Endodermal cell (in vitro differentiated cells): ENCODE measurements around the gene ATRN. TPM values are rescaled to one million over a fixed set of nuclear protein-coding genes. Genes with fewer than 3 reads are reported as not detected.

ENCODE experiments used
- DNase-seq: peaks from one replicate; pipeline ENCODE4 v3.0.0-alpha.2; 2017
- H3K27ac ChIP-seq: 2 replicates; pipeline ENCODE4 v1.5.1; 2013; ENCODE audit warnings: mild to moderate bottlenecking, low read depth, low read length, moderate library complexity
- H3K27me3 ChIP-seq: 2 replicates; pipeline ENCODE4 v1.6.1; 2013; ENCODE audit warnings: mild to moderate bottlenecking, low read length, moderate library complexity; ENCODE audit not compliant: insufficient read depth, control insufficient read depth, poor library complexity, severe bottlenecking
- H3K36me3 ChIP-seq: 2 replicates; pipeline ENCODE4 v1.7.0; 2013; ENCODE audit warnings: mild to moderate bottlenecking, low read length, moderate library complexity; ENCODE audit not compliant: control insufficient read depth, insufficient read depth
- H3K4me1 ChIP-seq: one replicate; pipeline ENCODE4 v1.7.0; 2013; ENCODE audit warnings: low read length; ENCODE audit not compliant: control insufficient read depth, insufficient read depth
- H3K4me3 ChIP-seq: 2 replicates; pipeline ENCODE4 v1.5.1; 2013; ENCODE audit warnings: mild to moderate bottlenecking, low read length, moderate library complexity
- H3K9ac ChIP-seq: 2 replicates; pipeline ENCODE4 v1.6.1; 2013; ENCODE audit warnings: mild to moderate bottlenecking, low read length, moderate library complexity; ENCODE audit not compliant: poor library complexity, severe bottlenecking; ENCODE audit errors: extremely low read depth
- H3K9me3 ChIP-seq: 2 replicates; pipeline ENCODE4 v1.6.1; 2013; ENCODE audit warnings: mild to moderate bottlenecking, low read length, moderate library complexity; ENCODE audit not compliant: control insufficient read depth
- H3K27ac Mint-ChIP-seq: 2 replicates; pipeline ENCODE4 v1.8.0; 2020; ENCODE audit warnings: mixed read lengths
- H3K27me3 Mint-ChIP-seq: 2 replicates; pipeline ENCODE4 v1.8.0; 2021; ENCODE audit warnings: mild to moderate bottlenecking, mixed read lengths; ENCODE audit not compliant: insufficient read depth
- H3K36me3 Mint-ChIP-seq: 2 replicates; pipeline ENCODE4 v1.8.0; 2020; ENCODE audit warnings: low read depth, mixed read lengths
- H3K4me1 Mint-ChIP-seq: 2 replicates; pipeline ENCODE4 v1.8.0; 2020; ENCODE audit warnings: mixed read lengths
- H3K4me3 Mint-ChIP-seq: 2 replicates; pipeline ENCODE4 v1.8.0; 2020; ENCODE audit warnings: mild to moderate bottlenecking, moderate library complexity, mixed read lengths
- H3K9me3 Mint-ChIP-seq: 2 replicates; pipeline ENCODE4 v1.8.0; 2020; ENCODE audit warnings: mild to moderate bottlenecking, mixed read lengths
- CTCF ChIP-seq: fragments of 200-600 bp; sonication (generic); conservative IDR thresholded peaks from 2 replicates; pipeline ENCODE4 v1.5.0; 2021; ENCODE audit warnings: antibody characterized with exemption, mild to moderate bottlenecking
- WGBS, 2 experiments: methylation state at CpG; one replicate each; pipeline versions ENCODE4 v1.1.5 to v1.1.7; 2013; ENCODE audit warnings: missing lambda C conversion rate in 2 of 2, mixed read lengths in 1 of 2; ENCODE audit not compliant: insufficient coverage in 1 of 2, insufficient read length in 1 of 2; 5-methylcytosine and 5-hydroxymethylcytosine counted together
- total RNA-seq, 2 donors: library from RNA; stranded (reverse); fragmentation: NEBNext Ultra II Directional in 1 of 2; extraction: Animal tissue kit (Norgen Biotek cat#: 25700) in 1 of 2; gene quantifications; 2 replicates in 1 of 2; 3 replicates in 1 of 2; pipeline ENCODE4 v1.2.1, GENCODE V29; 2021

The ATRN gene
- total RNA-seq, 2 donors from 2014 or later = 27.4 to 31.2 TPM

- no peaks in the 10 kb centered on the region for H3K9me3 ChIP-seq
- no peaks in the 10 kb centered on the region for H3K36me3 ChIP-seq
- H3K9ac ChIP-seq = no peak overlapping the region
- H3K4me3 ChIP-seq = no peak overlapping the region
- Mint-ChIP-seq H3K4me1 (peaks cover 2% of the 10 kb centered on the region), H3K36me3 (no peaks in the 10 kb centered on the region), H3K27ac (no peak overlapping the region), H3K27me3 (peaks cover 66% of the 10 kb centered on the region), H3K9me3 (no peaks in the 10 kb centered on the region), H3K4me3 (peak overlapping the region; percentile 33)
- DNase-seq = no peak
- peaks cover 6% of the 10 kb centered on the region for H3K27me3 ChIP-seq
- 93% methylated on average over 11 to 23 of the region's 23 CpGs for WGBS, 2 experiments
- H3K4me1 ChIP-seq = no peaks in the 10 kb centered on the region
- no peak for TF ChIP-seq CTCF
- no peak overlapping the region for H3K27ac ChIP-seq
These were observed 201.2 kb downstream of the ATRN start for GRCh38 chr20:3671986-3672546.

GRCh38 chr20:3672547-3673171 is 201.8 kb downstream of the ATRN start:
- H3K4me1 ChIP-seq = no peaks in the 10 kb centered on the region
- no peaks in the 10 kb centered on the region for H3K36me3 ChIP-seq
- H3K9ac ChIP-seq = no peak overlapping the region
- no peaks in the 10 kb centered on the region for H3K36me3 Mint-ChIP-seq
- H3K4me1 Mint-ChIP-seq = peaks cover 2% of the 10 kb centered on the region
- TF ChIP-seq CTCF = peak; percentile 44
- H3K9me3 ChIP-seq = no peaks in the 10 kb centered on the region
- no peaks in the 10 kb centered on the region for H3K9me3 Mint-ChIP-seq
- WGBS, 2 experiments = 94 to 95% methylated on average over 48 to 58 of the region's 58 CpGs
- peaks cover 6% of the 10 kb centered on the region for H3K27me3 ChIP-seq
- H3K27me3 Mint-ChIP-seq = peaks cover 67% of the 10 kb centered on the region
- no peak overlapping the region for H3K27ac Mint-ChIP-seq
- no peak overlapping the region for H3K27ac ChIP-seq
- DNase-seq = peak; percentile 80
- no peak overlapping the region for H3K4me3 ChIP-seq
- H3K4me3 Mint-ChIP-seq = peak overlapping the region; percentile 33

GRCh38 chr20:3673221-3674070 is 202.6 kb downstream of the ATRN start:
- no peak overlapping the region for H3K27ac Mint-ChIP-seq

More at GRCh38 chr20:3673221-3674070, 202.6 kb downstream of the ATRN start:
- WGBS, 2 experiments = 97% methylated on average over 63 to 90 of the region's 90 CpGs
- no peak overlapping the region for H3K4me3 ChIP-seq
- peak overlapping the region; percentile 33 for H3K4me3 Mint-ChIP-seq
- no peaks in the 10 kb centered on the region for H3K36me3 Mint-ChIP-seq
- DNase-seq = no peak
- H3K27me3 Mint-ChIP-seq = peaks cover 71% of the 10 kb centered on the region
- H3K4me1 Mint-ChIP-seq = peaks cover 2% of the 10 kb centered on the region
- no peaks in the 10 kb centered on the region for H3K4me1 ChIP-seq
- no peaks in the 10 kb centered on the region for H3K9me3 ChIP-seq
- peaks cover 6% of the 10 kb centered on the region for H3K27me3 ChIP-seq
- no peaks in the 10 kb centered on the region for H3K9me3 Mint-ChIP-seq
- H3K27ac ChIP-seq = no peak overlapping the region
- H3K9ac ChIP-seq = no peak overlapping the region
- H3K36me3 ChIP-seq = no peaks in the 10 kb centered on the region
- no peak for TF ChIP-seq CTCF
